Neural progenitor cell (in vitro differentiated cells): ENCODE data around the gene CDC123. TPM values are rescaled to one million over a fixed set of nuclear protein-coding genes. Genes with fewer than 3 reads are reported as not detected.

Experiments used
- DNase-seq: peaks from one replicate; pipeline ENCODE4 v3.0.0-alpha.2; 2016; ENCODE audit warnings: low spot score
- H2AFZ ChIP-seq: fragments of 200-600 bp; sonication (generic); replicated peaks from 2 replicates; pipeline ENCODE4 v1.6.1; 2016; ENCODE audit warnings: antibody characterized with exemption
- H3F3A ChIP-seq: fragments of 200-600 bp; sonication (generic); 2 replicates; pipeline ENCODE4 v1.6.1; 2016; ENCODE audit warnings: antibody characterized with exemption, low read depth
- H3K27ac ChIP-seq: fragments of 200-600 bp; sonication (generic); 2 replicates; pipeline ENCODE4 v1.5.1; 2016; ENCODE audit warnings: mild to moderate bottlenecking
- H3K27me3 ChIP-seq: fragments of 200-600 bp; sonication (generic); 2 replicates; pipeline ENCODE4 v1.6.1; 2016; ENCODE audit warnings: mild to moderate bottlenecking, moderate library complexity
- H3K36me3 ChIP-seq: fragments of 200-600 bp; sonication (generic); 2 replicates; pipeline ENCODE4 v1.5.1; 2016
- H3K4me1 ChIP-seq: fragments of 200-600 bp; sonication (generic); 2 replicates; pipeline ENCODE4 v1.6.1; 2016; ENCODE audit warnings: mixed run types
- H3K4me2 ChIP-seq: fragments of 200-600 bp; sonication (generic); 2 replicates; pipeline ENCODE4 v1.6.1; 2016
- H3K4me3 ChIP-seq: fragments of 200-600 bp; sonication (generic); 2 replicates; pipeline ENCODE4 v1.5.1; 2016
- H3K79me2 ChIP-seq: fragments of 200-600 bp; sonication (generic); 2 replicates; pipeline ENCODE4 v1.6.1; 2016; ENCODE audit warnings: low read depth
- H3K9ac ChIP-seq: fragments of 200-600 bp; sonication (generic); 2 replicates; pipeline ENCODE4 v1.6.1; 2016
- H3K9me3 ChIP-seq: fragments of 200-600 bp; sonication (generic); 2 replicates; pipeline ENCODE4 v1.5.1; 2016; ENCODE audit warnings: low read depth
- H4K20me1 ChIP-seq: fragments of 200-600 bp; sonication (generic); 2 replicates; pipeline ENCODE4 v1.6.1; 2016; ENCODE audit warnings: low read depth
- H3K27ac Mint-ChIP-seq: 3 replicates; pipeline ENCODE4 v1.8.0; 2021; ENCODE audit warnings: mixed read lengths
- H3K27me3 Mint-ChIP-seq: 2 replicates; pipeline ENCODE4 v1.8.0; 2022; ENCODE audit warnings: low read depth, mild to moderate bottlenecking, inconsistent platforms, moderate library complexity, mixed read lengths; ENCODE audit not compliant: insufficient read depth
- H3K36me3 Mint-ChIP-seq: 3 replicates; pipeline ENCODE4 v1.8.0; 2021; ENCODE audit warnings: mixed read lengths
- H3K4me1 Mint-ChIP-seq: 3 replicates; pipeline ENCODE4 v1.8.0; 2021; ENCODE audit warnings: mixed read lengths
- H3K4me3 Mint-ChIP-seq: 3 replicates; pipeline ENCODE4 v1.8.0; 2021; ENCODE audit warnings: mild to moderate bottlenecking, moderate library complexity, mixed read lengths
- H3K9me3 Mint-ChIP-seq: 3 replicates; pipeline ENCODE4 v1.8.0; 2020; ENCODE audit warnings: mixed read lengths
- CTCF ChIP-seq: fragments of 200-600 bp; sonication (generic); IDR thresholded peaks from 2 replicates; pipeline ENCODE4 v1.5.1; 2017; ENCODE audit warnings: antibody characterized with exemption, mild to moderate bottlenecking
- EZH2 ChIP-seq: fragments of 200-600 bp; sonication (generic); IDR thresholded peaks from 2 replicates; pipeline ENCODE4 v1.6.1; 2017; ENCODE audit warnings: antibody characterized with exemption, mild to moderate bottlenecking, moderate library complexity
- EZH2phosphoT487 ChIP-seq: fragments of 200-600 bp; sonication (generic); IDR thresholded peaks from 2 replicates; pipeline ENCODE4 v1.6.1; 2017; ENCODE audit warnings: antibody characterized with exemption
- total RNA-seq: library from RNA; depleted of rRNA; stranded (reverse); fragments of >200 nt; gene quantifications from 2 replicates; pipeline ENCODE4 v1.2.3, GENCODE V29; 2015; ENCODE audit warnings: low replicate concordance

The CDC123 gene
- total RNA-seq, 1 donor from 2014 or later = 134 TPM

- Histone ChIP-seq H3K36me3 (peaks cover 10% of the 10 kb centered on the region), H3K4me1 (no peaks in the 10 kb centered on the region), H3K9me3 (no peaks in the 10 kb centered on the region), H3K4me2 (no peak overlapping the region), H3K4me3 (no peak overlapping the region), H3K27me3 (no peaks in the 10 kb centered on the region), H3K9ac (no peak overlapping the region), H3K27ac (no peak overlapping the region), H3K79me2 (no peaks in the 10 kb centered on the region), H3F3A (no peaks in the 10 kb centered on the region), H4K20me1 (no peaks in the 10 kb centered on the region), H2AFZ (no peak overlapping the region)
- no peak overlapping the region for H3K27ac Mint-ChIP-seq
- no peak for DNase-seq
- H3K4me1 Mint-ChIP-seq = no peaks in the 10 kb centered on the region
- TF ChIP-seq EZH2 = no peak
- TF ChIP-seq CTCF = no peak
- no peak for TF ChIP-seq EZH2phosphoT487
- no peaks in the 10 kb centered on the region for H3K27me3 Mint-ChIP-seq
- H3K36me3 Mint-ChIP-seq = peaks cover 17% of the 10 kb centered on the region
- no peaks in the 10 kb centered on the region for H3K9me3 Mint-ChIP-seq
- no peak overlapping the region for H3K4me3 Mint-ChIP-seq
Observed at GRCh38 chr10:12156367-12157123, 39.4 kb upstream of the CDC123 start.

- H3K9me3 ChIP-seq = no peaks in the 10 kb centered on the region
Observed at GRCh38 chr10:12158111-12158510, 37.9 kb upstream of the CDC123 start.

GRCh38 chr10:12160664-12161063 lies 35.3 kb upstream of the CDC123 start:
- Histone ChIP-seq H3F3A (no peaks in the 10 kb centered on the region), H3K9me3 (no peaks in the 10 kb centered on the region), H3K79me2 (no peaks in the 10 kb centered on the region), H3K9ac (no peak overlapping the region), H2AFZ (no peak overlapping the region), H3K4me2 (no peak overlapping the region), H3K4me1 (no peaks in the 10 kb centered on the region), H3K27ac (no peak overlapping the region), H3K36me3 (peaks cover 10% of the 10 kb centered on the region), H3K27me3 (no peaks in the 10 kb centered on the region), H3K4me3 (no peak overlapping the region), H4K20me1 (no peaks in the 10 kb centered on the region)
- Mint-ChIP-seq H3K9me3 (no peaks in the 10 kb centered on the region), H3K27ac (no peak overlapping the region), H3K36me3 (peaks cover 31% of the 10 kb centered on the region), H3K27me3 (no peaks in the 10 kb centered on the region), H3K4me1 (no peaks in the 10 kb centered on the region), H3K4me3 (no peak overlapping the region)
- TF ChIP-seq CTCF (no peak), EZH2 (no peak), EZH2phosphoT487 (no peak)
- no peak for DNase-seq

More at GRCh38 chr10:12158111-12158510, 37.9 kb upstream of the CDC123 start:
- Mint-ChIP-seq H3K4me3 (no peak overlapping the region), H3K36me3 (peaks cover 27% of the 10 kb centered on the region), H3K4me1 (no peaks in the 10 kb centered on the region), H3K27ac (no peak overlapping the region), H3K9me3 (no peaks in the 10 kb centered on the region), H3K27me3 (no peaks in the 10 kb centered on the region)
- no peaks in the 10 kb centered on the region for H3K79me2 ChIP-seq
- no peak overlapping the region for H3K4me3 ChIP-seq
- no peak overlapping the region for H3K27ac ChIP-seq
- peaks cover 10% of the 10 kb centered on the region for H3K36me3 ChIP-seq
- no peaks in the 10 kb centered on the region for H3K27me3 ChIP-seq
- H2AFZ ChIP-seq = no peak overlapping the region
- no peaks in the 10 kb centered on the region for H4K20me1 ChIP-seq
- no peaks in the 10 kb centered on the region for H3F3A ChIP-seq
- H3K9ac ChIP-seq = no peak overlapping the region
- no peak for DNase-seq
- TF ChIP-seq EZH2phosphoT487 (no peak), CTCF (no peak), EZH2 (no peak)
- no peak overlapping the region for H3K4me2 ChIP-seq
- H3K4me1 ChIP-seq = no peaks in the 10 kb centered on the region
